Glutamatergic neuron (in vitro differentiated cells): ENCODE measurements around the gene SPAG9. TPM values are rescaled to one million over a fixed set of nuclear protein-coding genes. Genes with fewer than 3 reads are reported as not detected.

Experiments used
- DNase-seq: peaks from one replicate; pipeline ENCODE4 v3.0.0; 2022
- H3K27ac Mint-ChIP-seq: one replicate; pipeline ENCODE4 v1.8.0; 2020; ENCODE audit warnings: mild to moderate bottlenecking, mixed read lengths, inconsistent platforms; ENCODE audit not compliant: unreplicated experiment
- H3K27me3 Mint-ChIP-seq: one replicate; pipeline ENCODE4 v1.8.0; 2020; ENCODE audit warnings: mild to moderate bottlenecking, moderate library complexity, mixed read lengths, inconsistent platforms; ENCODE audit not compliant: unreplicated experiment
- H3K36me3 Mint-ChIP-seq: one replicate; pipeline ENCODE4 v1.8.0; 2020; ENCODE audit warnings: mild to moderate bottlenecking, mixed read lengths, inconsistent platforms; ENCODE audit not compliant: unreplicated experiment
- H3K4me1 Mint-ChIP-seq: one replicate; pipeline ENCODE4 v1.8.0; 2020; ENCODE audit warnings: mild to moderate bottlenecking, low read depth, mixed read lengths, inconsistent platforms; ENCODE audit not compliant: unreplicated experiment
- H3K4me3 Mint-ChIP-seq: one replicate; pipeline ENCODE4 v1.8.0; 2020; ENCODE audit warnings: mild to moderate bottlenecking, mixed read lengths, inconsistent platforms; ENCODE audit not compliant: unreplicated experiment
- H3K9me3 Mint-ChIP-seq: one replicate; pipeline ENCODE4 v1.8.0; 2020; ENCODE audit warnings: mild to moderate bottlenecking, moderate library complexity, mixed read lengths, inconsistent platforms; ENCODE audit not compliant: unreplicated experiment
- CTCF ChIP-seq: fragments of 200-600 bp; sonication (generic); IDR thresholded peaks from one replicate; pipeline ENCODE4 v1.5.0; 2021; ENCODE audit not compliant: partially characterized antibody, unreplicated experiment
- total RNA-seq: library from RNA; stranded (reverse); fragmentation: NEBNext Ultra II Directional; extraction: Animal tissue kit (Norgen Biotek cat#: 25700); gene quantifications from one replicate; pipeline ENCODE4 v1.2.1, GENCODE V29; 2021; ENCODE audit not compliant: unreplicated experiment

The SPAG9 gene
- total RNA-seq, 1 donor from 2014 or later = 327 TPM

GRCh38 chr17:50973557-50974494 is 146.8 kb downstream of the SPAG9 start:
- no peak for TF ChIP-seq CTCF
- H3K4me3 Mint-ChIP-seq = no peak overlapping the region
- H3K27me3 Mint-ChIP-seq = peaks cover 3% of the 10 kb centered on the region
- no peak for DNase-seq
- H3K9me3 Mint-ChIP-seq = no peaks in the 10 kb centered on the region
- peaks cover 11% of the 10 kb centered on the region for H3K4me1 Mint-ChIP-seq
- peaks cover 3% of the 10 kb centered on the region for H3K36me3 Mint-ChIP-seq
- no peak overlapping the region for H3K27ac Mint-ChIP-seq

DNA sequence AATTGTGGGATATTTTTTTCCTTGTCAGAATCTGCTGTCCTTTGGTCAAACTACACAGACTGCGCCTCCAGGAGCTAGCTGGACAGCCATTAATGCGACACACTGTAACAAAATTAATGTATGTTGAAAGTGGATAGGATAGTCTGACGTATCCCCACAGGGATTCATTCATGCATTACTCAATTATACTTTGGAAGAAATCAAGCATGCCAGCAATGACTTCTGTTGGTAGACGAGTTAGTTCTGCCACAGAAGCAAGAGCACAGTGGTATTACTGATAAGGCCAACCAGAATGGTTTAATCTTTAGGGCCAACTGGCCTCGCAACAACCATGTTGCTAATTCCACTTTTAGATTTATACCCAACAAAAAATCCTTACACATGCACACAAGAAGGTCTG is 148.1 kb downstream of the SPAG9 start:
- no peak for DNase-seq
- no peaks in the 10 kb centered on the region for H3K36me3 Mint-ChIP-seq
- H3K27ac Mint-ChIP-seq = no peak overlapping the region
- peaks cover 11% of the 10 kb centered on the region for H3K4me1 Mint-ChIP-seq
- no peak for TF ChIP-seq CTCF
- no peak overlapping the region for H3K4me3 Mint-ChIP-seq
- no peaks in the 10 kb centered on the region for H3K27me3 Mint-ChIP-seq
- no peaks in the 10 kb centered on the region for H3K9me3 Mint-ChIP-seq

- no peak overlapping the region for H3K4me3 Mint-ChIP-seq
- peaks cover 5% of the 10 kb centered on the region for H3K4me1 Mint-ChIP-seq
- H3K9me3 Mint-ChIP-seq = no peaks in the 10 kb centered on the region
- no peaks in the 10 kb centered on the region for H3K36me3 Mint-ChIP-seq
- no peak for TF ChIP-seq CTCF
- DNase-seq = no peak
- H3K27me3 Mint-ChIP-seq = no peaks in the 10 kb centered on the region
- H3K27ac Mint-ChIP-seq = no peak overlapping the region
These were observed 152.9 kb downstream of the SPAG9 start for GRCh38 chr17:50967795-50968194.

- no peak for TF ChIP-seq CTCF
- no peak for DNase-seq
- Mint-ChIP-seq H3K27me3 (no peaks in the 10 kb centered on the region), H3K4me1 (peaks cover 5% of the 10 kb centered on the region), H3K4me3 (no peak overlapping the region), H3K9me3 (peaks cover under 1% of the 10 kb centered on the region), H3K36me3 (no peaks in the 10 kb centered on the region), H3K27ac (no peak overlapping the region)
These were observed 154.5 kb downstream of the SPAG9 start for GRCh38 chr17:50966163-50966666.

- no peak for DNase-seq
- no peak for TF ChIP-seq CTCF
- Mint-ChIP-seq H3K27me3 (peaks cover 2% of the 10 kb centered on the region), H3K36me3 (no peaks in the 10 kb centered on the region), H3K27ac (no peak overlapping the region), H3K4me3 (no peak overlapping the region), H3K9me3 (peaks cover 4% of the 10 kb centered on the region), H3K4me1 (peaks cover 7% of the 10 kb centered on the region)
These were observed 157.5 kb downstream of the SPAG9 start for GRCh38 chr17:50963139-50963538.
